NK-92 (cell line): Measurements from ENCODE around the gene WHRN.

Experiments
- DNase-seq: peaks from one replicate; lab custom pipeline; 2025; ENCODE audit not compliant: unreplicated experiment; lab: John Stamatoyannopoulos, UW

WHRN gene

DNA sequence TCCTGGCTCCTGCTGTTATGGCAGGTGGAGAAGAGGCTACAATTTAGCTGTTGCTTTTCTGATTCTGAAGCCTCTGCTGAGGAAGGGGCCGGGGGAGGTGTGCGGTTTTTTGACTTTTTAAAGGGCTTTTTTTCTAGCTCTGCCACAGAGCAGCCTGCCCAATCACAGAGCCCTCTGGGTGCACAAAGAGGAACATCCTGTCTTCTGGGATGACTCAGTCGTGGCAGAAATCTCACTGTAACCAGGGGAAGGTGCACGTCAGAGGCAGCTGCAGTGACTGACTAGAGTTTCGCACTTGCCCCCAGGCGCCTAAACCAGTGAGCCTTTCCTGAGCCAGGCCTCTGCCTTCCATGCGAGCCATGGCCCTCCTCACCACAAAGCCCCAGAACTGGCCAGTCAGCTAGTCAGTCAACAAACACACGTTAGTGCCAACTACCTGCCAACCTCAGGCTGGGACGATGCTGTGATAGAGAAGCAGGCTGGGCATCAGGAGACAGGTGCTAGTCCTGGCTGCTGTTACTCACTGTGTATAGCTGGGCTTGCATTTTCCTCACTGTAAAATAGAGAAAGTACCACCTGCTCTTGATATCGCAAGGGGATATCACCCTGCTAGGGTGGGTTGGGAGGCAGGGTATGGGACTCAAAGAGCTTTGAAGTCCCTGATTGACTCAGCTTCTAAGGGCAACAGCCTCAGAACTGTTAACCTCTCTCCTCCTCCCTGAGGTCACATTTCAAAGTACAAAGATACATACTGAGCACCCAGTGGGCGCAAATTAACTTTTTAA lies 119.7 kb downstream of the WHRN start:
- DNase-seq, result peak; percentile 31

- DNase-seq, result no peak
These were observed 120.4 kb downstream of the WHRN start for GRCh38 chr9:114384836-114385396.

DNA sequence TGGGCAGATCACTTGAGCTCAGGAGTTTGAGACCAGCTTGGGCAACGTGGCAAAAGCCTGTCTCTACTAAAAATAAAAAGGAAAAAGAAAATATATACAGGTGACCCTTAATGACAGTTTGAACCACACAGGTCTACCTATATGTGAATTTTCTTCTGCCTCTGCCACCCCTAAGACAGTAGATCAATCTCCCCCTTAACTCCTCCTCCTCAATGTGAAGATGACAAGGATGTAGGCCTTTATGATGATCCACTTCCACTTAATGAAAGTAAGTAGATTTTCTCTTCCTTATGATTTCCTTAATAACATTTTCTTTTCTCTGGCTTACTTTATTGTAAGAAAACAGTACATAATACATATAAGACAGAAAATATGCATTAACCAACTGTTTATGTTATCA lies 120.9 kb downstream of the WHRN start:
- DNase-seq, result no peak

DNA sequence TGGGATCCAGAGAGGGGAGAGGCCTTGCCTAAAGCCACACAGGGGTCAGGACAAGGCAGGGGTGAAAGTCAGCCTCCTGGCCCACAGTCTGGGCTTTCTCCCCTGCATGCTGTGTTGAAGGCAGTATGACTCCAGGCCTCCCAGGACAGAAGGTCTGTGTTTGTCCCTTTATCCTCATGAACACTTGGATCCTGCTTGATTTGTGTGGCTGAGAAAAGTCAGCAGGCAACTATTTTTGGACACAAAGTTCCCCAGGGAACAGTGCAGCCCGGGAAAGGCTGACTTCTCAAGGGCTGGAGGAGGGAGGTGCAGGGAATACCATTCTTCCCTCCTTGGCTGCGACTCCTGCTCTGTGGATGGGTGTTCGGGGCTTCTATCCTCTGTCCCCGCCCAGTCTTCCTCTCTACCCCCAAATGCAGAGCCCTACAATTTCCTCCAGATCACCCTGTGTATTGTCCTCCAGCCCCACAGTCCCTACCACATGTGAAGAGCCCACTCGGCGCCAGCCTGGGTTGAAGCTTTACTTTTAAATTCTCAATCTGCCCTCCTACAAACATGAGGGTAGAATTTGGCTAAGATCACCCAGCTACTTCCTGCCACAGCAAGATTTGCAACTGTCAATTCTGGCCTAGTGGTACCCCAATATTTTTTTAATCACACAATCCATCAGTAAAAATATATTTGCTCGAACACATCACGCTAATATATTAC lies 121.6 kb downstream of the WHRN start:
- DNase-seq, result no peak

DNA sequence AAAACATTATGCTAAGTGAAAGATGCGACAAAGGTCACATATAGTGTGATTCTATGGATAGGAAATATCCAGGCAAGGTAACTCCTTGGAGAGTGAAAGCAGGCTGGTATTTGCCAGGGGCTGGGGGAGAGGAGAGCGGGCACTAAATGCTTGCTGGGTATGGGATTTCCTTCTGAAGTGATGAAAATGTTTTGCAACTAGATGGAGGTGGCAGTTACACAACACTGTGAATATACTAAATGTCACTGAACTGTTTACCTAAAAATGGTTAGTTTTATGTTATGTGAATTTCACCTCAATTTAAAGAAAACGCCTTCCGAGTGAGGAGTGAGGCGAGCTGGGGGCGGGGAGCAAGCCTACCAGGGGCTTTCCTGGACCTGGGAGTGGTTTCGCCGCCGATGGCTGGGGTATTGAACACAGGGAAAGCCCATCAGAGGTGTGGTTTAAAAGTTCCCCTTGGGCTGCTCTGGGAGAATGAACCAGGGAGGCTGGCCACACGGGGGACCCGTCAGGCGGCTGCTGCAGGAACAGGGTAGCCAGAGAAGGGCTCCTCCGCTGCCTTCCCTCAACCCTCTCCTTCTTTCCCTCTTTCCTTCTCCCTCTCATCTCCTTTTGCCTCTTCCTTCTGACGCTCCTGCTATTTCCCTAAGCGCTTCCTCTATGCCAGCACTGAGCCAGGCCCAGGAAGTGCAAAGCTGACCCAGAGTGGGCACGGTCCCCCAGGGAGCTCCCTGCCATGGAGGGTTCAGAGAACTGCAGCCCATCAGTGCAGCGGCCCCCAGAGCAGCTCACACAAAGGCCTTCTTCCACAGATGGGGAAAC lies 122.4 kb downstream of the WHRN start:
- peak; percentile 26 for DNase-seq

DNA sequence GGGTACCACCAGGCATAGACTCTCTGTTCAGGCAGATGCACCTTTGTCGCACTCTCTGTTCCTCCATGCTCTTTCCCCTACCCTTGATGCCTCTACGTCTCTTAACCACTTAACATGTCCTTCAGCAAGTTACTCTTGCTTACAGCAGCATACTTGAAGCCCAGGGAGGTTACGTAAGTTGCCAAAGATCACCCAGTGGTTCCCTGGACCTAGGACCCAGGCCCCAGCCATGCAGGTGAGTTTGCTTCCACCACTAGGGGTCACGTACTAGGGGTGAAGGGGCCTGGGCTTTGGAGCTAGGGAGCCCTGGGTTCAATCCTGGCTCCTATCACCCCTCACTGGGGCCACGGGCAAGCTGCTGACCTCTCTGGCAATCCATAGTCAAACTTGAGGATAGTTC lies 126.4 kb downstream of the WHRN start:
- no peak for DNase-seq

DNA sequence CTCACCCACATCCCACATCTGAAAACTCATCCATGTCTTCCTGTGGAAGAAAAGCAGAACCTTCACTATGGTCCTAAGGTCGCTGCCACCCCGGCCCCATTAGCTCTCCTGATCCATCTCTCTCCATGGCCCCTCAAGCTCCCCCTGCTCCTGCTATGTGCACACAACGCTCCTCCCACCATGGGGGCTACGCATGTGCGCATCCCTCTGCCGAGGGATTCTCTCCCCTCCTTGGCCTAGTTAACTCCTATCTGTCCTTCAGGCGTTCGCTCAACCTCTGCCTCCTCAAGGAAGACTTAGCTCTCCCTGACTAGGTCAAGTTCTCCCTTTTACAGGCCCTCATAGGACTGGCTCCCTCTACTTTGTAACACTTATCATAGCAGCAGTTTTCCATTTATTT lies 127.3 kb downstream of the WHRN start:
- no peak for DNase-seq

- DNase-seq, result no peak
These were observed 128.5 kb downstream of the WHRN start for GRCh38 chr9:114376586-114377445.

DNA sequence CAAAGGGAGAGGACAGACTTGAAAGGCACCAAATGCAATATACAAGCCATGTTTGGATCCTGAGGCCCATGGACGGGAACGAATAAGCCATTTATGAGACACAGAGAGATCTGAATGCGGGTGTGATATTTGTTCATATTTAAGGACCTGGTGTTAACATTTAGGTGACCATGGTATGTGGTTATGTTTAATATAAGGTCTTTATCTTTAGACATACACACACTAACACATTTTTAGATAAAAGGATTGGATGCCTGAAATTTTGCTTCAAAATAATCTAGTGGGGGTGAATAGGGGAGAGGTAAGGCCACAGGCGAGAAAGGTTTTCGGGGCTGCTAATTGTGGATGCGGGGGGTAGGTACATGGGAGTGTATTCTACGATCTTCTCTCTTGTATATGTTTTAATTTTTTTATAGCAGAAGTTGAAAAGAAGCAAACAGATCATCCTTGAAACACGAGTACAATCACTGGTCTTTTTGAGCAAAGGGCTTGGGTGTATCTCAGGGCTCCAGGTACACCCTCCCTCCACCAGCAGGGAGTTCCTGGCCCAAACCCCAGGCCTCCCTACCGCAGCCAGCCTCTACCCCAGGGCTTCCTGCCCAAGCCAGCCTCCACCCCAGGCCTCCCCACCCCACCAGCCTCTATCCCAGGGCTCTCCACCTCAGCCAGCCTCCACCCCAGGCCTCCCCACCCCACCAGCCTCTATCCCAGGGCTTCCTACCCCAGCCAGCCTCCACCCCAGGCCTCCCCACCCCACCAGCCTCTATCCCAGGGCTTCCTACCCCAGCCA lies 129.7 kb downstream of the WHRN start:
- no peak for DNase-seq

DNA sequence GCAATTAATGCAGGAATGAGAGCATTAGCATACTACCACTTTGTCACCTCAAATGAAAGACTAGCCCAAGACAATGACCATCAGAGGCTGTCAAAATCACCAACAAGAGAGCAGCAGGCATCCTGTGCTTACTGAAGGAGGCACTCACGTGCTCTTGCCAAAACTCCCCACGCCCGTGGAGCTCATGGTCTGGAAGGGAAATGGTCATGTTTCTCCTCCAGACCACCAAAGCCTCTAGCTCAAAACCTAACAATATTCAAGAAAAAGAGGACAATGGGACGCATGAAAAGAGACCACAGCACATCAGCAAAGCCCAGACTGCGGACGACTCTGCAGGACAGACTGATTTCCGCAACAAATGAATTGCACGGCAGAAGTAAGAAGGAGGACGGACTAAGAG lies 130.3 kb downstream of the WHRN start:
- no peak for DNase-seq

DNA sequence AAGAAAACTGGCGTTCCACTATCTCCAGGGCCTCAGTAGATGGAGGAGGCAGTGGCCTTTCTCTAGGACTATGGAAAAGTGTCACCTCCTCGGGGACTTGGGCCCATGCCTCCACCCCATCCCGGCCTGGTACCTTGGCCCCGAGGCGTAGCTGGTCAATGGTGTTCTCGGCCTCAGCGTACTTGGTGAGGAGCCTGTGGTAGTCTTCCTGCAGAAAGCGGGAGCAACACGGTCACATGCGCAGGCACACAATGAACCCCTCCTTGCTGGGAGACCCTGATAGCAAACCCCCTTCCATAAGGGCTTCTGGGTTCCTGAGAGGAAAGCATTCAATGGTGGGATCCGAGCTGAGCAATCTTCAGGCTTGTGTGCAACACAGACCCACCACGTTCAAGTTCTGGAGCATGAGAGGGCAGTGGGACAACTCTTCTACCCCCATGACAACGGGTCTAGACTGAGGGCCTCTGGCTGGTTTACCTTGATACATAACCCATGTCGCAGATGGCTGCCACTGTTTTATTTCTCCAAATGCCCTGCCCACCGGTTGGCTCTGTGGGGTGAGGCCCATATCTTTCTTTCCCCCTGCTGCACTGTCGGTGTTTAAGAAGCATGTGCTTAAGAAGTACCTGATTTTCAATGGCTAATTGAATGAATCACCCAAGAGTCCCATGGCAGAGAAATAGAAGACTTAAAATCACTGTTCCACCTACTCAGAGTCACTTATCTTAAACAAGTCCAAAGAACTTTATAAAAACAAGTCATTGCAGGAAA lies 131.1 kb downstream of the WHRN start:
- no peak for DNase-seq

DNA sequence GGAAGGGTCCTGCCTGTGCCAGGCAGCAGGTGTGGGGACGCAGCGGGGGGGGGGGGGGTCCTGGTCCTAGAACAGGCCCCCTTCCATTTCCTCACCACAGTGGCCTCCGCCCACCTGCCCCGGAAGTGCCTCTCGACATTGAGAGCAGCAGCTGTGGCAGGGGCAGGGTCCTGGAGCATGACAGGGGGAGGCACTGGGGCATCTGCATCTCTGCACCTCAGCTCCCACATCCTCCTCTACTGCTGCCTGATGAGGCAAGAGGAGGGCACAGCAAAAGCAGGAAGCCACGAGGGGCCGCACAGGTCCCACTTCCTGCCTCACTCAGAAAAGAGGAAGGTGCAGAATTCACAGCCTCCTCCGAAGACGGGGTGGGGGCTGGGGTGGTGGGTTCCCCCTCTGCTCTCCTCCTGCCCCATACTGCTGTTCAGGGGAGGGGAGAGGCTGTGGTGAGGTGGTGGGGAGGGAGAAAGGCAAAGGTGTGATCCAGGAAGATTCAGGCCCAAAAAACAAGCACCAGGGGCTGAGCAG lies 132.3 kb downstream of the WHRN start:
- DNase-seq, result peak; percentile 40

GRCh38 chr9:114371973-114372917 lies 133.0 kb downstream of the WHRN start:
- no peak for DNase-seq

DNA sequence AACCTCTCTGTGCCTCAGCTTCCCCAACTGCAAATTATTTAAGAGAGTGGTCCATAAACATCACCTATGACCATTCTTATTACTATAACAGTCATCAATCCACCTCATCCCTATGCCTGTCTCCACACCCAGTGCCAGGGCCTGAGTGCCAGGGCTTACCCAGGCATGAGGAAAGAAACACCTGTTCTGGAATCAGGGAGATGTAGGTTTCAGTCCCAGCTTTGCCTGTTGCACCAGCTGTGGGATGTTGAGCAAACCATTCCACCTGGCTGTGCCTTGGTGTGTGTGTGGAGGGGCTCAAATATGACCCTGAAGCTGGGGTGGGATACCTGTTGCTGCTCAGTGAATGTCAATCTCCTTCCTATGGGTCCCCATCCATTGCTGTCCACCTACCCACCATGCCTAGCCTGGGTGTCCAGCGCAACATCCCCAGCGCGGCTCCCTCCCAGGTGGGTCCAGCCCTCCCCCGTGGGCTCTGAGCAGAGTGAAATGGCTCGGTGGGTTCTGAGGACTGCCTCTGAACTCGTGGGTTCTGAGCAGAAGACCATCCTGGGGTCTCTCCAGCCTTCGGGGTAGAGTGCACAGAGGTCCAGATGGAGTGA lies 133.8 kb downstream of the WHRN start:
- no peak for DNase-seq

GRCh38 chr9:114370968-114371320 lies 134.3 kb downstream of the WHRN start:
- no peak for DNase-seq

- no peak for DNase-seq
These were observed 134.9 kb downstream of the WHRN start for GRCh38 chr9:114370251-114370967.
